ENCODE data around the gene ACSF3.
A peak's percentile ranks its signal among the peaks of the same experiment; 100 is the strongest.
"Not testable (repeated sequence)": the region's sequence is repeated elsewhere in the genome, so short reads cannot be mapped to it uniquely, and the experiment has no call there.

Gene ACSF3

DNA sequence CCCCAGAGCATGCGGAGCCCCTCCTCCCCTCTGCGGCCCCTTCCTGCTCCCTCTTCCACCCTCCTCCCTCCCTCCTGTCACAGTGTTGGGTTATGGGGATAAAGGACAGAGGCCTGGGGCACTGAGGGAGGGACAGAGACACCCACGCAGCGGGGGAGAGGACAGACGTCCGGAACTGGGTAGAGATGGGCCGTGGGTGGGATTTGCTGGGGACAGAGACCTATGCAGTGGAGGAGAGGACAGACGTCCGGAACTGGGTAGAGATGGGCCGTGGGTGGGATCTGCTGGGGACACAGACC, 72.0 kb downstream of the ACSF3 start:
- H3K4me1 ChIP-seq (ENCODE audit: control insufficient read depth, insufficient read depth, low read length); H3K36me3 ChIP-seq (ENCODE audit: control insufficient read depth, insufficient read depth, low read length); H3K9ac ChIP-seq (ENCODE audit: low read length); H3K4me3 ChIP-seq (ENCODE audit: low read length); H3K27ac ChIP-seq (ENCODE audit: low read depth, low read length): not testable (repeated sequence)
- peaks cover 26% of the 10 kb centered on the region for H3K27me3 ChIP-seq (ENCODE audit: control insufficient read depth, insufficient read depth, low read length)

DNA sequence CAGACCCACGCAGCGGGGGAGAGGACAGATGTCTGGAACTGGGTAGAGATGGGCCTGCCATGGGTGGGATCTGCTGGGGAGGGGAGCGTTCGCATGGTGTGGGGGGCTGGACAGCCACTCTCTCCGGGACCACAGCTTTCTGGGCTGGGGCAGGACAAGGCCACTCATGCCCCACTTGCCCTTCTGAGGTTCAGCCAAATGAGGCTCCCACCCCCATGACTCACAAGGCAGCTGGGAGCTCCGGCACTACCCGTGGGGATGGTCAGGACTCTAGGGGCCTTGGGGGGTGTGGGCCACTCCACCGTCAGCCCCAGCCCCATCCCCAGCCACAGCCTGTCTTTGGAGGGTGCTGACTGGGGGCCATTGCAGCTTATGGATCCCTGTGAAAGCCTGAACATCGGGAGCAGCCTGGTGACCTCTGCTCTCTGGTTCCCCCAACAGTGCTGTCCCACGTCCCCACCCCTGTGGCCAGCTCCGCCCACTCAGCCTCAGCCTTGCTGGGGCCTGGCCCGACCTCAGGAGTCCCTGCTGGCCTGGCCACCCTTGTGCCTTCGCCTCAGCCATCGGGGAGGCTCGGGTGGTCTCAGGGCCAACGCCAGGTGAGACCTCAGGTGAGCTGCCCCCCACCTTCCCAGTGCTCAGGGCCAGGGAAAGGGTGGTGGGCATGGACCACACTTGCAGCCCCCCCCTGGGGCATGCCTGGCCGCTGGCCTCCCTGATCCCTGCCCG, 73.2 kb downstream of the ACSF3 start:
- peaks cover 29% of the 10 kb centered on the region for H3K27me3 ChIP-seq (ENCODE audit: control insufficient read depth, insufficient read depth, low read length)
- H3K4me1 ChIP-seq (ENCODE audit: control insufficient read depth, insufficient read depth, low read length): no peaks in the 10 kb centered on the region
- H3K4me3 ChIP-seq (ENCODE audit: low read length): no peak overlapping the region

DNA sequence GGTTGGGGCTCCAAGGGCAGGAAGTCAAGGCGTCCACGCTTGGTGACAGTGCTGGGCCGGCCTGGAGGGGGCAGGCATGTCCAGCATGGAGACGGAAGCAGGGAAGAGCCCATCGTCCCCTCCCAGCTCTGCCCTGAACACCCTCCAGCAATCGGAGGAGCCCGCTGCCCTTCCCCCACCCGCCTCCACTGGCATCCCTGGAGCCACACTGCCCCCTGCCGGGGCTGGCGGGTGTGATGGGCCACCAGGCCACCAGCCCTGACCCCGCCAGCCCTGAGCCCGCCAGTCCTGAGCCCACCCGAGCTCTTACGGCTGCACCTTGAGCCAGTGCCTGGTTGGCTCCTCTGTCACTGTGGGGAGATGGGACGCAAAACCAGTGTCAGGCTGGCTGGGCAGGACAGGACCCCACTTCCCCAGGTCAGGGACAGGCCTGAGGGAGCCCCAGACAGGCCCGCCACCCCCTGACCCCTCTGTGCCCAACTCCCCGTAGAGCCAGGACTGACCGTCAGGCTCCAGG, 73.8 kb downstream of the ACSF3 start:
- peaks cover 29% of the 10 kb centered on the region for H3K27me3 ChIP-seq (ENCODE audit: control insufficient read depth, insufficient read depth, low read length)
- H3K27ac ChIP-seq (ENCODE audit: low read depth, low read length): no peak overlapping the region
- no peaks in the 10 kb centered on the region for H3K4me1 ChIP-seq (ENCODE audit: control insufficient read depth, insufficient read depth, low read length)
- no peak overlapping the region for H3K9ac ChIP-seq (ENCODE audit: low read length)
- H3K36me3 ChIP-seq (ENCODE audit: control insufficient read depth, insufficient read depth, low read length): no peaks in the 10 kb centered on the region
- no peak overlapping the region for H3K4me3 ChIP-seq (ENCODE audit: low read length)

More for the DNA sequence above, 73.2 kb downstream of the ACSF3 start:
- H3K27ac ChIP-seq (ENCODE audit: low read depth, low read length): no peak overlapping the region
- H3K9ac ChIP-seq (ENCODE audit: low read length): no peak overlapping the region
- no peaks in the 10 kb centered on the region for H3K36me3 ChIP-seq (ENCODE audit: control insufficient read depth, insufficient read depth, low read length)

DNA sequence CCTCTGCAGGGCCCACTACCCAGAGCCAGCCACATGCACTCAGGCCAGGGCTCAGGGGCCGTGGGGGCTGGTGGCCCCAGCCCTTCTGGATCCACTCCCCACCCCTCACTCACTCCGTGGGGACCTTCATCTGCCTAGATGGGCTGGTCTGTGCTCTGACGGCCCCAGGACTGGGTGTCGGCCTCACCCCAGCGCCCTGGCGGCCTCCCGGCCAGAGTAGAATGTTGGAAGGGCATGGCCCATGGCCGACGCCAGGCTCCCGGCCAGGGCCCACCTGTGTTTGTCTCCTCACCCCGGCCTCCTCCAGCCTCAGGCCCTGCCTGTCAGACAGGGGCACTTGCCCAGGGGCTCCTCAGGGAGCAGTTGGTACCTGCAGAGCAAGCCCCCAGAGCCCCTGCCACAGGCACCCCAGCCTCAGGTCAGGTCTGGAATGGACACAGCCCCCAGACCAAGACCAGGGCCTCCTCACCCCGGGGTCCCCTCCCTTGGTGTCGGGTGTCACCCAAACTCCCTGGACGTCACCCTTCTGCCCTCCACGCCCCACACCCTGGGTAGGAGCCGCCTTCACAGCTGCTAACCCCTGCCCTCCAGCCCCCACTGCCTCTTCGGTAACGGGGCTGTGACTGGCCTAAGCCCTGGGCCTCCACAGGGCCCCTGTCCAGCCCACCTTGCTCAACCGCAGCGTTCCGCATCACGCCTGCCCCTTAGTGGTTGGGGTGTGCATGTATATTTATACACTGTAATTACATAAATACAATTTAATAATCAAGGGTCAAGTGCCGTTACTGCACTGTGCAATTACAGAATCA, 74.9 kb downstream of the ACSF3 start:
- H3K4me3 ChIP-seq (ENCODE audit: low read length): no peak overlapping the region
- H3K36me3 ChIP-seq (ENCODE audit: control insufficient read depth, insufficient read depth, low read length): no peaks in the 10 kb centered on the region
- H3K4me1 ChIP-seq (ENCODE audit: control insufficient read depth, insufficient read depth, low read length): no peaks in the 10 kb centered on the region
- H3K27ac ChIP-seq (ENCODE audit: low read depth, low read length): no peak overlapping the region
- peaks cover 29% of the 10 kb centered on the region for H3K27me3 ChIP-seq (ENCODE audit: control insufficient read depth, insufficient read depth, low read length)
- no peak overlapping the region for H3K9ac ChIP-seq (ENCODE audit: low read length)

DNA sequence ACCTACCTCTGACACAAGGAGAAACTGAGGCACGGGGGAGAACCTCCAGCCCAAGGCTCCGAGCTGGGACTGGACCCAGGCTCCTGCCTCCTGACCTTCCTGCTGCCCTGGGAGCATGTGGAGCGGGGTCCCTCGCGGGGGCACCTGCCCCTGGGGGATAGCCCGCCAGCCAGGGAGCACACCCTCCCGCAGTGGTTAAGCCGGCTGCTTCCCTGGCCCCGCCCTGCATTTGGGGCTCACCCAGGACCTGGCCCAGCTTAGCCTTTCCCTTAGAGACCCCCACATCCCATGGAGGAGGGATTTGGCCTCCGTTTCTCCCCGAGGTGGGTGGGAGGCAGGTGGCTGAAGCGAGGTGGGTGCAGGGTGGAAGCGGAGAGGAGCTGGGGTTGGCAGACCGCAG, 76.1 kb downstream of the ACSF3 start:
- Histone ChIP-seq H3K36me3 (ENCODE audit: control insufficient read depth, insufficient read depth, low read length) (no peaks in the 10 kb centered on the region), H3K27me3 (ENCODE audit: control insufficient read depth, insufficient read depth, low read length) (peaks cover 29% of the 10 kb centered on the region), H3K4me1 (ENCODE audit: control insufficient read depth, insufficient read depth, low read length) (no peaks in the 10 kb centered on the region), H3K4me3 (ENCODE audit: low read length) (no peak overlapping the region), H3K9ac (ENCODE audit: low read length) (no peak overlapping the region), H3K27ac (ENCODE audit: low read depth, low read length) (no peak overlapping the region)

DNA sequence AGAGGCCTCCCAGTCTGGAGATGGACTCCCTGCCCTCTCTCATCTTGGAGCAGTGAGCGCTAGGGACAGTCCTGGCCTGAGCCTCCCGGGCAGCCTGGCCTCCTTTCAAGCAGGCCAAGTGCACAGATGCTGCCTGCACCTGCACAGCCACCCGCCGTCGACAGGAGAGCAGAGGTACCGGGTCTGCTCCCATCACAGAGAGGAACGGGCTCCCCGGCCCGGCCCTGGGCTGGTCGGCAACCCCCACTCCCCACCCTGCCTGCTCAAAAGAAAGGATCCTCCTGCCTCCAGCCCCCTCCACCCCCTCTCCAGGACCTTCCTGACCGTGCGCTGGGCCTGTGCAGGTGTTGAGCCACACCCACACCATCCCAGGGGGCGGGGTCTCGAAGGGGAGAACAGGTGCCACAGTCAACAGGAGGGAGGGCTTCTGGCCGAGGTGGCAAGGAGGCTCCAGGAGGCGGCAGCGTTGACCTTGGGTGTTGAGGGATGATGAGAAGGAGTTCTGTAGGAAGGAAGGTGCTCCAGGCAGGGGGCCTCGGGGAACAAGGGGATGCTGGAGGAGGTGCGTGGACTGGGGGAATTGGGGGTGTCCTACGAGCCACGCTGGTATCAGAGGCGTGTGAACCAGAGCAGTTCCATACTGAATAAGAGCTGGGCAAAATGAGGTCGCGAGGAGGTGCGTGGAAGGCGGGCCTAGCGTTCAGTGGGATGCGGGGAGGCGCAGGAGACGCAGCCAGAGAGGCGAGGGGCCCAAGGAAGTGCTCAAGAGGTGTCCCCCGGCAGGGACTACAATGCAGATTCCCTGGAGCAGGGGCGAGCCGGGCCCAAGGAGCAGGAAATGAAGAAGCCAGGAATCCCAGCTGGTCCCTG, 76.9 kb downstream of the ACSF3 start:
- H3K4me3 ChIP-seq (ENCODE audit: low read length): peak overlapping the region; percentile 47
- no peak overlapping the region for H3K9ac ChIP-seq (ENCODE audit: low read length)
- H3K36me3 ChIP-seq (ENCODE audit: control insufficient read depth, insufficient read depth, low read length): no peaks in the 10 kb centered on the region
- H3K4me1 ChIP-seq (ENCODE audit: control insufficient read depth, insufficient read depth, low read length): no peaks in the 10 kb centered on the region
- H3K27ac ChIP-seq (ENCODE audit: low read depth, low read length): no peak overlapping the region
- peaks cover 29% of the 10 kb centered on the region for H3K27me3 ChIP-seq (ENCODE audit: control insufficient read depth, insufficient read depth, low read length)

DNA sequence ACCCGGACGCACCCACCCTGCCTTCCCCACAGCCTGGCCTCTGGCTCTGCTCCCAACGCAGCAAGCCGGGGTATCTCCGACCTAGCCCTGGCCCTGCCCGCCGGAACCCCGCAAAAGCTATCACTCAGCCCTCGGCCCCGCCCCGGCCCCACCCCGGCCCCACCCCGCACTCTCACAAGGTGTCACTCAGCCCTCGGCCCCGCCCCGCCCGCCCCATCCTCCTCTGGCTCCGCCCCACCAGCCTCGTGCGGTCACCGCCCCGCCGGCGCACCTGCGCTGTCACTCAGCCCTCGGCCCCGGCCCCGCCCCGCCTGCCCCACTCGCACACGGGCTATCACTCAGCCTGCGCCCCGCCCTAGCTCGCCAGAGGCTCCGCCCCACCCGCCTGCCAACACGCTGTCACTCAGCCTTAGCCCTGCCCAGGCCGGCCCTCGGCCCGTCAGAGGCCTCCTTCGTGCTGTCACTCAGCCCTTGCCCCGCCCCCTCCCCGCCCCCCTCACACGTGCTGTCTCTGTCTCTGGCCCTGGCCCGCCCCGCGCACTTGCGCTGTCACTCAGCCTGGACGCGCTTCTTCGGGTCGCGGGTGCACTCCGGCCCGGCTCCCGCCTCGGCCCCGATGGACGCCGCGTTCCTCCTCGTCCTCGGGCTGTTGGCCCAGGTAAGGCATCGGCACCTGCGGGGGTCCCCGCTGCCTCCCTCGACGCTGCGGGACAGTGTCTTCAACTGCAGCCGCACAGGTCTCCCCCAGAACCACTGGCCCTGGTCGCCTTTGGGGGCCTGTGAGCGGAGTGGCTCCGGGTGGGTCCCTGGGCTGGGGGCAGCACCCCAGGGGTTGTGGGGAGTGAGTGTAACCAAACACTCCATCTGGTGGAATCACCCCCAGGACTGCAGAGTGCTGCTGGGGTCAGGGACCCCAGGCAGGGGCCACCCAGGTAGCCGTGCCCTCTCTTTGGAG, 77.8 kb downstream of the ACSF3 start, which contains the start of gene CDH15:
CDH15 (plus strand) TSS at position 533 of the 955 bp plus-strand sequence; CDS start at position 617, 84 bp downstream.
- Histone ChIP-seq H3K27ac (ENCODE audit: low read depth, low read length) (no peak within 1 kb of the TSS), H3K27me3 (ENCODE audit: control insufficient read depth, insufficient read depth, low read length) (peaks cover 29% of the 10 kb centered on the region), H3K4me1 (ENCODE audit: control insufficient read depth, insufficient read depth, low read length) (no peaks in the 10 kb centered on the region), H3K9ac (ENCODE audit: low read length) (no peak within 1 kb of the TSS), H3K36me3 (ENCODE audit: control insufficient read depth, insufficient read depth, low read length) (no peaks in the 10 kb centered on the region), H3K4me3 (ENCODE audit: low read length) (peak within 1 kb of the TSS; percentile 47)

DNA sequence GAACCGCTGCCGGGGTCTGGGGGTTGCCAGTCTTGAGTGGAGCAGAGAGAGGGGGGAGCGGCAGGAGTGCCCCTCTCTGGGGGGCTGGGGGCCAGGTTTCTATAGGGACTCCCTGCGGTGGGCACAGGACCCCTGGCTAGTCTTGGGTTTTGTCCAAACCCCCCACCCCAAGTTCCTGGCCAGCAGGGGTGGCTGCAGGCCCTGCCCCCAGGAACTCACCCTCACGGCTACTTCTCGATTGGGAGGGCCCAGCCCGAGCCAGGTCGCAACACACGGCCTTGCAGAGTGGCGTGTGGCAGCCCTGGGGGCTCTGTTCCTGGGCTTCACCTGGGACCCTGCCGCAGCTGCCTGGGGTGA, 78.5 kb downstream of the ACSF3 start:
- H3K36me3 ChIP-seq (ENCODE audit: control insufficient read depth, insufficient read depth, low read length): no peaks in the 10 kb centered on the region
- H3K27ac ChIP-seq (ENCODE audit: low read depth, low read length): no peak overlapping the region
- H3K9ac ChIP-seq (ENCODE audit: low read length): no peak overlapping the region
- no peaks in the 10 kb centered on the region for H3K4me1 ChIP-seq (ENCODE audit: control insufficient read depth, insufficient read depth, low read length)
- no peak overlapping the region for H3K4me3 ChIP-seq (ENCODE audit: low read length)
- H3K27me3 ChIP-seq (ENCODE audit: control insufficient read depth, insufficient read depth, low read length): peaks cover 24% of the 10 kb centered on the region

DNA sequence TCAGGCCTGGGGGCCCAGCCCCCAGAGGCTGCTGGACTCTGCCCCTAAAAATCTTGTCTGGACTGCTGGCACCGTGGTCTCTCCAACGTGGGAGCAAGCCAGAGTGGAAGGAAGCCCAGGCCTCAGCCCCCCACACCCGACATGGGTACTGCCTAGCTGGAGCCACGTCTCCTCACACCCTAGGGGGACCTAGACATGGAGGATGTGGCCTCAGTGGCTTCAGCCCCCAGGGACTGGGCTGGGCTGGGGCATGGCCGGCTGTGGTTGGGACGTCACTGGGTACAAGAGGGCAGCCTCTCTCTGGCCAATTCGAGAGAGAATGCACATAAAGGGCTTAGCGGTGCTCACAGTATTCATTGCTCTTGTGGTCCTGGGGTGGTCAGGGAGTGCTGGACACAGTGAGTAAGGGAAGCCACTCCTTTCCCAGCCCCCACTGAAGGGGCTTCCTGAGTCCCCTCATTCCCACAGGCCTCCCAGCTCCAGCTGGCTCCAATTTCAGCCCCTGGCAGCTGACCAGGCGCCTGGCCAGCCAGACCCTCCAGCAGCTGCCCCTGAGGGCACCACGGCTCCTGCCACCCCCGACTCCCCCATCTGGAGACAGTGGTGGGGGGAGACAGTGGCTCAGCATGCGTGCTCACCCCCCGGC, 79.0 kb downstream of the ACSF3 start:
- Histone ChIP-seq H3K27me3 (ENCODE audit: control insufficient read depth, insufficient read depth, low read length) (peaks cover 20% of the 10 kb centered on the region), H3K36me3 (ENCODE audit: control insufficient read depth, insufficient read depth, low read length) (no peaks in the 10 kb centered on the region), H3K4me3 (ENCODE audit: low read length) (no peak overlapping the region), H3K27ac (ENCODE audit: low read depth, low read length) (no peak overlapping the region), H3K9ac (ENCODE audit: low read length) (no peak overlapping the region), H3K4me1 (ENCODE audit: control insufficient read depth, insufficient read depth, low read length) (no peaks in the 10 kb centered on the region)

DNA sequence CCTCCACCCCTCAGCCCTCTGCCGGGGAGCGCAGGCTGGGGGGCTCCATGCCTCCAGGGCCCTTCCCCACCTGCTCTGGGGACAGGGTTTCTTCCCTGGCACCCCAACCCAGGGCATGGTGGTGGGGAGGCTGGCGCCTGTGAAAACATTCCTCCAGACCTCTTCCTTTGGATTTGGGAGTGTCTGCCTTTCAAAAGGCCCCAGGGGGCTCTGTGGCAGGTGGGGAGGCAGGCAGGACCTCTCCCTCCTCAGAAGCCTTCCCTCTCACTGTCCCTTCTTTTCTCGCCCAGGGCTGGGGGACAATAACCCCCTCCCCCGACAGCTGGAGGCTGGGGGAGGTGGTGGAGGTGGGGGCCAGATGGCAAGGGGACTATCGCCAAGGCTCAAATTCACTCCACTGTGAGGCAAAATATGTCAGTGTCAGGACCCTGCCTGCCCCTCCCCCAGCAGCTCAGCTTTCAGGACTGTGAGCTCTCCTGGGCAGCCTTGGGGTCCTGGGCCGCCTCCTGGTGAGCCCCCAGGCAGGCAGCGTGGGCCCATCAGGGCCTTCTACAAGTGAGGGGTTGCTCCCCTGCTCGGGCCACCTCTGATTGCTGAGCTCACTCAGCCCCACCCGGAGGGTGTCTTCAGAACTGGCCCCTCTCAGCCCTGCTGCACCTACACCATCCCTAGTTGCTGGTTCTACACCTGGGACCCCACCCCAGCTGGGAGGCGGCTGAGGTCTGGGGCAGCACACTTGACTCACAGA, 79.7 kb downstream of the ACSF3 start:
- Histone ChIP-seq H3K36me3 (ENCODE audit: control insufficient read depth, insufficient read depth, low read length) (no peaks in the 10 kb centered on the region), H3K4me3 (ENCODE audit: low read length) (no peak overlapping the region), H3K27me3 (ENCODE audit: control insufficient read depth, insufficient read depth, low read length) (peaks cover 14% of the 10 kb centered on the region), H3K4me1 (ENCODE audit: control insufficient read depth, insufficient read depth, low read length) (no peaks in the 10 kb centered on the region), H3K27ac (ENCODE audit: low read depth, low read length) (no peak overlapping the region), H3K9ac (ENCODE audit: low read length) (no peak overlapping the region)
